ENCODE results near the gene UBA5.

The UBA5 gene

GRCh38 chr3:132723024-132723950 is 63.2 kb downstream of the UBA5 start:
- peak overlapping the region; percentile 68 for H3K4me3 ChIP-seq (ENCODE audit: low read depth, low read length)
- H3K4me1 ChIP-seq (ENCODE audit: control insufficient read depth, insufficient read depth, low read length): peaks cover 3% of the 10 kb centered on the region; the same call in 1 of the 2 replicates
- ChIA-PET POLR2A (no interaction called here), CTCF (no interaction called here)
- peaks cover 0 to 10% of the 10 kb centered on the region in 2 experiments; a peak in 2 of 3 replicates for H3K36me3 ChIP-seq (ENCODE audit: control insufficient read depth in 2 of 2, insufficient read depth in 1 of 2, low read length in 2 of 2)
- no peaks in the 10 kb centered on the region for H3K9me3 ChIP-seq (ENCODE audit: control insufficient read depth, insufficient read depth, low read depth, low read length)
- peak overlapping the region; percentile 39; the same call in 1 of the 2 replicates for H3K27ac ChIP-seq (ENCODE audit: extremely low read depth, low read depth, low read length)
- TF ChIP-seq SETDB1 (IDR thresholded peaks at IDR 0.05; ENCODE audit: insufficient read length, low read length) (no peak), ZNF391 (tag by site-specific recombination; IDR thresholded peaks at IDR 0.05; ENCODE audit: borderline replicate concordance, low read depth) (no peak), ZNF76 (tag by site-specific recombination; IDR thresholded peaks at IDR 0.05; ENCODE audit: borderline replicate concordance, low read depth) (no peak), ZFP37 (tag by site-specific recombination; IDR thresholded peaks at IDR 0.05) (no peak), ZNF24 (tag by site-specific recombination; IDR thresholded peaks at IDR 0.05) (no peak), ZNF23 (tag by site-specific recombination; IDR thresholded peaks at IDR 0.05; ENCODE audit: borderline replicate concordance) (no peak), GLI4 (tag by site-specific recombination; IDR thresholded peaks at IDR 0.05) (no peak), ZNF169 (tag by site-specific recombination; IDR thresholded peaks at IDR 0.05) (no peak), ZNF10 (tag by site-specific recombination; IDR thresholded peaks at IDR 0.05) (no peak), HOXC10 (CRISPR knock-in tag; IDR thresholded peaks at IDR 0.05) (no peak), ZNF354C (tag by site-specific recombination; IDR thresholded peaks at IDR 0.05; ENCODE audit: borderline replicate concordance, low read depth) (no peak), ZNF514 (tag by site-specific recombination; IDR thresholded peaks at IDR 0.05) (no peak), ZSCAN30 (tag by site-specific recombination; IDR thresholded peaks at IDR 0.05) (no peak), ZNF701 (tag by site-specific recombination; IDR thresholded peaks at IDR 0.05) (no peak), ZNF324 (tag by site-specific recombination; IDR thresholded peaks at IDR 0.05) (no peak), SP2 (tag by site-specific recombination; IDR thresholded peaks at IDR 0.05) (no peak; the same call in 1 of the 2 replicates), ZNF274 (IDR thresholded peaks at IDR 0.05; ENCODE audit: low read length) (no peak), ZNF274 (tag by site-specific recombination; IDR thresholded peaks at IDR 0.05; ENCODE audit: borderline replicate concordance) (no peak), ZNF776 (tag by site-specific recombination; IDR thresholded peaks at IDR 0.05; ENCODE audit: borderline replicate concordance) (no peak), PRDM1 (tag by site-specific recombination; IDR thresholded peaks at IDR 0.05) (no peak), ZNF2 (tag by site-specific recombination; IDR thresholded peaks at IDR 0.05) (no peak), ZNF747 (tag by site-specific recombination; IDR thresholded peaks at IDR 0.05) (no peak), ZFP3 (tag by site-specific recombination; IDR thresholded peaks at IDR 0.05; ENCODE audit: low read depth) (no peak), ZNF426 (tag by site-specific recombination; IDR thresholded peaks at IDR 0.05) (no peak), ZNF707 (tag by site-specific recombination; IDR thresholded peaks at IDR 0.05) (no peak), ZNF140 (tag by site-specific recombination; IDR thresholded peaks at IDR 0.05) (no peak), ZNF416 (tag by site-specific recombination; IDR thresholded peaks at IDR 0.05) (no peak), ZNF530 (tag by site-specific recombination; IDR thresholded peaks at IDR 0.05; ENCODE audit: low read depth) (no peak), ZSCAN18 (tag by site-specific recombination; IDR thresholded peaks at IDR 0.05) (no peak), ZNF302 (tag by site-specific recombination; IDR thresholded peaks at IDR 0.05; ENCODE audit: low read depth) (no peak), ZIC2 (tag by site-specific recombination; IDR thresholded peaks at IDR 0.05) (peak; percentile 36; the same call in 1 of the 2 replicates), ZNF26 (tag by site-specific recombination; IDR thresholded peaks at IDR 0.05) (no peak), GLIS2 (tag by site-specific recombination; IDR thresholded peaks at IDR 0.05) (no peak), SCRT1 (tag by site-specific recombination; IDR thresholded peaks at IDR 0.05; ENCODE audit: borderline replicate concordance) (no peak), ZNF571 (tag by site-specific recombination; IDR thresholded peaks at IDR 0.05) (no peak), GLIS1 (tag by site-specific recombination; IDR thresholded peaks at IDR 0.05) (peak; percentile 39)
- TF ChIP-seq, protein P1, sequence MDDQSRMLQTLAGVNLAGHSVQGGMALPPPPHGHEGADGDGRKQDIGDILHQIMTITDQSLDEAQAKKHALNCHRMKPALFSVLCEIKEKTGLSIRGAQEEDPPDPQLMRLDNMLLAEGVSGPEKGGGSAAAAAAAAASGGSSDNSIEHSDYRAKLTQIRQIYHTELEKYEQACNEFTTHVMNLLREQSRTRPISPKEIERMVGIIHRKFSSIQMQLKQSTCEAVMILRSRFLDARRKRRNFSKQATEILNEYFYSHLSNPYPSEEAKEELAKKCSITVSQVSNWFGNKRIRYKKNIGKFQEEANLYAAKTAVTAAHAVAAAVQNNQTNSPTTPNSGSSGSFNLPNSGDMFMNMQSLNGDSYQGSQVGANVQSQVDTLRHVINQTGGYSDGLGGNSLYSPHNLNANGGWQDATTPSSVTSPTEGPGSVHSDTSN (CRISPR knock-in tag; IDR thresholded peaks at IDR 0.05): no peak

Measured in HEK293 (cell line).